HepG2 (cell line): ENCODE results near the gene MAN1A1. TPM values are rescaled to one million over a fixed set of nuclear protein-coding genes. Genes with fewer than 3 reads are reported as not detected.

Source experiments
- ARHGAP35 ChIP-seq: sonication (generic); formaldehyde crosslinking; IDR thresholded peaks from 2 replicates; pipeline ENCODE4 v1.9.0; 2022; ENCODE audit warnings: mild to moderate bottlenecking, inconsistent platforms, moderate library complexity, missing genetic modification reagents, borderline replicate concordance
- BCL6 ChIP-seq: IDR thresholded peaks from 2 replicates; pipeline ENCODE4 v1.6.1; 2016; ENCODE audit warnings: missing genetic modification reagents, missing compliant biosample characterization
- DMAP1 ChIP-seq: IDR thresholded peaks from 2 replicates; pipeline ENCODE4 v1.6.1; 2016
- DMTF1 ChIP-seq: sonication (generic); formaldehyde crosslinking; IDR thresholded peaks from 2 replicates; pipeline ENCODE4 v1.4.0; 2020; ENCODE audit warnings: mild to moderate bottlenecking, missing genetic modification reagents
- ETV6 ChIP-seq: sonication (generic); formaldehyde crosslinking; conservative IDR thresholded peaks from 2 replicates; pipeline ENCODE4 v1.4.0; 2020; ENCODE audit warnings: missing genetic modification reagents
- FOXJ3 ChIP-seq: sonication (generic); formaldehyde crosslinking; IDR thresholded peaks from 2 replicates; pipeline ENCODE4 v1.4.0; 2020; ENCODE audit warnings: missing genetic modification reagents, mild to moderate bottlenecking, borderline replicate concordance
- HMG20B ChIP-seq: conservative IDR thresholded peaks from 2 replicates; pipeline ENCODE4 v1.6.1; 2016; ENCODE audit warnings: missing genetic modification reagents, missing compliant biosample characterization
- HOXA5 ChIP-seq: sonication (generic); formaldehyde crosslinking; IDR thresholded peaks from 2 replicates; pipeline ENCODE4 v1.4.0; 2020; ENCODE audit warnings: missing genetic modification reagents
- HOXA9 ChIP-seq: sonication (generic); formaldehyde crosslinking; IDR thresholded peaks from 2 replicates; pipeline ENCODE4 v1.8.1; 2022; ENCODE audit warnings: missing genetic modification reagents, mild to moderate bottlenecking, moderate library complexity, borderline replicate concordance
- JUND ChIP-seq: sonication (generic); formaldehyde crosslinking; IDR thresholded peaks from 2 replicates; pipeline ENCODE4 v1.8.0; 2022; ENCODE audit warnings: mild to moderate bottlenecking, missing genetic modification reagents
- MAX ChIP-seq: IDR thresholded peaks from 2 replicates; pipeline ENCODE4 v1.6.1; 2012; ENCODE audit warnings: inconsistent platforms
- POLR2G ChIP-seq: fragments of 200-400 bp; formaldehyde crosslinking; IDR thresholded peaks from 2 replicates; pipeline ENCODE4 v1.6.1; 2018; ENCODE audit warnings: mild to moderate bottlenecking, low read depth, low read length, moderate library complexity
- SPEN ChIP-seq: sonication (generic); formaldehyde crosslinking; IDR thresholded peaks from 2 replicates; pipeline ENCODE4 v1.5.1; 2020; ENCODE audit warnings: low read depth, mild to moderate bottlenecking, missing genetic modification reagents
- STAG1 ChIP-seq: sonication (generic); formaldehyde crosslinking; IDR thresholded peaks from 2 replicates; pipeline ENCODE4 v1.4.0; 2020; ENCODE audit warnings: missing genetic modification reagents
- THRA ChIP-seq: sonication (generic); formaldehyde crosslinking; IDR thresholded peaks from 2 replicates; pipeline ENCODE4 v1.4.0; 2020; ENCODE audit warnings: missing genetic modification reagents, borderline replicate concordance
- YEATS2 ChIP-seq: sonication (generic); formaldehyde crosslinking; IDR thresholded peaks from 2 replicates; pipeline ENCODE4 v1.4.0; 2020; ENCODE audit warnings: missing genetic modification reagents, borderline replicate concordance
- ZEB1 ChIP-seq: IDR thresholded peaks from 2 replicates; pipeline ENCODE4 v1.6.1; 2012; ENCODE audit warnings: mild to moderate bottlenecking, low read depth, inconsistent platforms; ENCODE audit not compliant: insufficient replicate concordance
- ZFP1 ChIP-seq: IDR thresholded peaks from 2 replicates; pipeline ENCODE4 v1.6.1; 2016
- ZNF232 ChIP-seq: sonication (generic); formaldehyde crosslinking; IDR thresholded peaks from 2 replicates; pipeline ENCODE4 v1.4.0; 2020; ENCODE audit warnings: missing genetic modification reagents, borderline replicate concordance
- ZNF256 ChIP-seq: sonication (generic); formaldehyde crosslinking; conservative IDR thresholded peaks from 2 replicates; pipeline ENCODE4 v1.4.0; 2020; ENCODE audit warnings: missing genetic modification reagents
- ZNF317 ChIP-seq: sonication (generic); formaldehyde crosslinking; IDR thresholded peaks from 2 replicates; pipeline ENCODE4 v1.5.0; 2020; ENCODE audit warnings: mild to moderate bottlenecking, missing genetic modification reagents
- ZNF335 ChIP-seq: sonication (generic); formaldehyde crosslinking; IDR thresholded peaks from 2 replicates; pipeline ENCODE4 v1.4.0; 2020; ENCODE audit warnings: missing genetic modification reagents
- ZNF441 ChIP-seq: sonication (generic); formaldehyde crosslinking; IDR thresholded peaks from 2 replicates; pipeline ENCODE4 v1.7.0; 2021; ENCODE audit warnings: missing genetic modification reagents, borderline replicate concordance
- ZNF550 ChIP-seq: sonication (generic); formaldehyde crosslinking; IDR thresholded peaks from 2 replicates; pipeline ENCODE4 v1.4.0; 2020; ENCODE audit warnings: mild to moderate bottlenecking, missing genetic modification reagents, borderline replicate concordance
- ZNF629 ChIP-seq: sonication (generic); formaldehyde crosslinking; conservative IDR thresholded peaks from 2 replicates; pipeline ENCODE4 v1.5.0; 2020; ENCODE audit warnings: missing genetic modification reagents
- ZNF670 ChIP-seq: sonication (generic); formaldehyde crosslinking; IDR thresholded peaks from 2 replicates; pipeline ENCODE4 v1.8.0; 2022; ENCODE audit warnings: mild to moderate bottlenecking, missing genetic modification reagents, borderline replicate concordance
- ZNF7 ChIP-seq: IDR thresholded peaks from 2 replicates; pipeline ENCODE4 v1.6.1; 2016; ENCODE audit warnings: missing biosample characterization, missing genetic modification reagents
- ZNF709 ChIP-seq: sonication (generic); formaldehyde crosslinking; IDR thresholded peaks from 2 replicates; pipeline ENCODE4 v1.5.0; 2020; ENCODE audit warnings: mild to moderate bottlenecking, missing genetic modification reagents
- ZSCAN21 ChIP-seq: sonication (generic); formaldehyde crosslinking; IDR thresholded peaks from 2 replicates; pipeline ENCODE4 v1.8.0; 2022; ENCODE audit warnings: mild to moderate bottlenecking, missing genetic modification reagents, moderate library complexity, borderline replicate concordance
- polyA plus RNA-seq, 8 experiments: library from polyadenylated mRNA; depleted of rRNA in 3 of 8; stranded (reverse) in 7 of 8; unstranded in 1 of 8; fragments of >200 nt; fragmentation: Illumina TruSeq in 4 of 8; extraction: Trizol in 4 of 8; gene quantifications; 2 replicates each; pipeline versions ENCODE4 v1.2.1 to v1.2.3, GENCODE V29; 2011 to 2016; ENCODE audit warnings: low read depth in 4 of 8, missing spikeins in 1 of 8, mixed read lengths in 1 of 8; ENCODE audit not compliant: insufficient read depth in 1 of 8
- total RNA-seq, 5 experiments: library from RNA; depleted of rRNA; stranded (reverse); fragments of >200 nt; fragmentation: Illumina TruSeq; extraction: Trizol; gene quantifications; 2 replicates each; pipeline ENCODE4 v1.2.3, GENCODE V29; 2016; ENCODE audit warnings: low read depth in 1 of 5

The MAN1A1 gene
- total and polyA plus RNA-seq, 2 of the 13 experiments (the other 11 are each of a cell fraction or from before 2014, with no cell fraction given), result 156 to 236 TPM

- TF ChIP-seq ZNF256 (CRISPR knock-in tag) (no peak), ZEB1 (peak; percentile 85), YEATS2 (peak; percentile 54; the same call in 1 of the 2 replicates), ARHGAP35 (CRISPR knock-in tag) (no peak), ZNF441 (no peak; the same call in 1 of the 2 replicates), ZNF317 (CRISPR knock-in tag) (no peak; the same call in 1 of the 2 replicates), ZNF7 (no peak), HMG20B (CRISPR knock-in tag) (peak; percentile 87), SPEN (CRISPR knock-in tag) (no peak; the same call in 1 of the 2 replicates), JUND (CRISPR knock-in tag) (0 out of 2 replicates have a peak, but pooled peaks have one; percentile 74), STAG1 (CRISPR knock-in tag) (no peak), THRA (CRISPR knock-in tag) (peak; percentile 84; the same call in 1 of the 2 replicates), ZNF232 (CRISPR knock-in tag) (peak; percentile 60; the same call in 1 of the 2 replicates), BCL6 (CRISPR knock-in tag) (peak; percentile 97), FOXJ3 (peak; percentile 98), ZSCAN21 (peak; percentile 41; the same call in 1 of the 2 replicates), ZNF335 (0 out of 2 replicates have a peak, but pooled peaks have one; percentile 51), DMAP1 (CRISPR knock-in tag) (peak; percentile 86), ZNF709 (CRISPR knock-in tag) (no peak), ZNF550 (0 out of 2 replicates have a peak, but pooled peaks have one; percentile 20), DMTF1 (CRISPR knock-in tag) (no peak), HOXA9 (CRISPR knock-in tag) (no peak), ZNF670 (CRISPR knock-in tag) (peak; percentile 51; the same call in 1 of the 2 replicates), ZFP1 (CRISPR knock-in tag) (peak; percentile 86; the same call in 1 of the 2 replicates), ETV6 (CRISPR knock-in tag) (peak; percentile 80), MAX (peak; percentile 81; the same call in 1 of the 2 replicates), POLR2G (peak; percentile 68), HOXA5 (CRISPR knock-in tag) (peak; percentile 88; the same call in 1 of the 2 replicates), ZNF629 (peak; percentile 40)
Observed at GRCh38 chr6:119347466-119348095, 2.0 kb downstream of the MAN1A1 start (continued).
